MM.1S (cell line): ENCODE measurements around the gene TBL1X.

ENCODE experiments used
- EZH2 ChIP-seq: fragments of 300-600 bp; sonication (generic); optimal IDR thresholded peaks from 2 replicates; pipeline ENCODE3; 2017; ENCODE audit warnings: low read depth, mild to moderate bottlenecking, antibody characterized with exemption, low read length, mixed read lengths
- TF ChIP-seq, protein P1 (sequence below): fragments of 300-600 bp; sonication (generic); IDR thresholded peaks from 2 replicates; pipeline ENCODE4 v1.5.1; 2016; ENCODE audit warnings: antibody characterized with exemption, low read length, mixed read lengths

DNA sequence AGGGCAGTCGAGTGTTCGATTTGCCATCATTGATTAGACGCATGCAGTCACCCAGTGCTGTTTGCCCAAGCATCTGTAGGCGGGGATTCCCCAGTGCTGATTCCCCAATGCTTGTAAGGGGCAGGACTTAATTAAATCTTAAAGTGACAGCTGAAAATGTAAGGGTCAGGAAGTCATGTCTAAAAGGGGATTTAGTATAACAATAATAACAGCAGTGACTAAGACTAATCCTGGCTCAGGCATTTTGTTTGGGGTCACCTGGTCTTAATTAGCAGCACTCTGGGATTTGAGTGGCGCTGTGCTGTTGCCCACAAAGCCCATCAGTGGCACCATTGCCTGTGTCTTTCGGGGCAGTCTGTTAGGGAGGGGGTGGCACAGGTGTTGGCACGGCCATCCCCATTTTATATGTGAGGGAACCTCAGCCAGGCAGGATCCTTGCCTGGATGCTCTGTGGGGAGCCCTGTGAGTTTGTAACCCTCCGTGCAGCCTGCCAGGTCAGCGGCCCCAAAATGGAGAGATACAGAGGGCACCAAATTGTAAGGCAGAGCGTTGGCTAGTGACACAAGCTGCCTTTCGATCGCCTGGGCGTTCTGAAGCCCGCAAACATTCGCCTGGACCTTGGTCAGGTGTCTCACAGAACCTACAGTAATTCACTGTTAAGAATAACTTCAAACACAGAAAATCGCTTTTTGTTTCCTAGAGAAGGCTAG, 146.7 kb downstream of the TBL1X start:
- TF ChIP-seq, protein P1, sequence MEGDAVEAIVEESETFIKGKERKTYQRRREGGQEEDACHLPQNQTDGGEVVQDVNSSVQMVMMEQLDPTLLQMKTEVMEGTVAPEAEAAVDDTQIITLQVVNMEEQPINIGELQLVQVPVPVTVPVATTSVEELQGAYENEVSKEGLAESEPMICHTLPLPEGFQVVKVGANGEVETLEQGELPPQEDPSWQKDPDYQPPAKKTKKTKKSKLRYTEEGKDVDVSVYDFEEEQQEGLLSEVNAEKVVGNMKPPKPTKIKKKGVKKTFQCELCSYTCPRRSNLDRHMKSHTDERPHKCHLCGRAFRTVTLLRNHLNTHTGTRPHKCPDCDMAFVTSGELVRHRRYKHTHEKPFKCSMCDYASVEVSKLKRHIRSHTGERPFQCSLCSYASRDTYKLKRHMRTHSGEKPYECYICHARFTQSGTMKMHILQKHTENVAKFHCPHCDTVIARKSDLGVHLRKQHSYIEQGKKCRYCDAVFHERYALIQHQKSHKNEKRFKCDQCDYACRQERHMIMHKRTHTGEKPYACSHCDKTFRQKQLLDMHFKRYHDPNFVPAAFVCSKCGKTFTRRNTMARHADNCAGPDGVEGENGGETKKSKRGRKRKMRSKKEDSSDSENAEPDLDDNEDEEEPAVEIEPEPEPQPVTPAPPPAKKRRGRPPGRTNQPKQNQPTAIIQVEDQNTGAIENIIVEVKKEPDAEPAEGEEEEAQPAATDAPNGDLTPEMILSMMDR, result no peak
- TF ChIP-seq EZH2, result no peak
